PC-9 (cell line): ENCODE results near the gene CCDC34. TPM values are rescaled to one million over a fixed set of nuclear protein-coding genes. Genes with fewer than 3 reads are reported as not detected.

Experiments
- BruUV-seq: library from RNA; stranded (reverse); fragments of 400-500 nt; replicated peaks from 2 replicates; lab custom pipeline; 2021; lab: Mats Ljungman, UMichigan
- CTCF ChIA-PET: fragments of 300-600 bp; sonication (Branson Sonifier 250); formaldehyde crosslinking; loops from one replicate; lab custom pipeline; 2022; ENCODE audit warnings: antibody characterized with exemption; lab: Charles Lee
- POLR2A ChIA-PET: fragments of 300-600 bp; sonication (Branson Sonifier 250); formaldehyde crosslinking; loops from one replicate; lab custom pipeline; 2022; ENCODE audit warnings: antibody characterized with exemption; ENCODE audit not compliant: unreplicated experiment; lab: Charles Lee
- DNase-seq, 2 experiments: peaks; one replicate each; pipeline versions ENCODE4 v3.0.0 to v3.0.0-alpha.2; 2015 to 2022; ENCODE audit warnings: mixed read lengths in 1 of 2
- H2AFZ ChIP-seq: fragments of 200-600 bp; sonication (generic); 2 replicates; pipeline ENCODE4 v1.8.1; 2017; ENCODE audit warnings: antibody characterized with exemption
- H3F3A ChIP-seq: fragments of 200-600 bp; sonication (generic); 2 replicates; pipeline ENCODE4 v1.8.1; 2017; ENCODE audit warnings: antibody characterized with exemption, mild to moderate bottlenecking, low read depth; ENCODE audit not compliant: insufficient read depth
- H3K27ac ChIP-seq: fragments of 200-600 bp; sonication (generic); 2 replicates; pipeline ENCODE4 v1.6.1; 2016; ENCODE audit warnings: mixed run types
- H3K27me3 ChIP-seq: fragments of 200-600 bp; sonication (generic); 2 replicates; pipeline ENCODE4 v1.6.1; 2016; ENCODE audit warnings: low read depth, mixed run types; ENCODE audit not compliant: insufficient read depth
- H3K36me3 ChIP-seq: fragments of 200-600 bp; sonication (generic); 2 replicates; pipeline ENCODE4 v1.6.1; 2016; ENCODE audit warnings: low read depth, mixed run types
- H3K4me1 ChIP-seq: fragments of 200-600 bp; sonication (generic); replicated peaks from 2 replicates; pipeline ENCODE4 v1.6.1; 2016; ENCODE audit warnings: mixed run types; ENCODE audit not compliant: insufficient read depth
- H3K4me2 ChIP-seq: fragments of 200-600 bp; sonication (generic); 2 replicates; pipeline ENCODE4 v1.6.1; 2017; ENCODE audit warnings: mixed run types
- H3K4me3 ChIP-seq: fragments of 200-600 bp; sonication (generic); 2 replicates; pipeline ENCODE4 v1.6.1; 2016; ENCODE audit warnings: mixed run types
- H3K79me2 ChIP-seq: fragments of 200-600 bp; sonication (generic); 2 replicates; pipeline ENCODE4 v1.6.1; 2017; ENCODE audit warnings: low read depth, mixed run types
- H3K9me2 ChIP-seq: fragments of 200-600 bp; sonication (generic); 2 replicates; pipeline ENCODE4 v1.8.1; 2017; ENCODE audit warnings: mild to moderate bottlenecking; ENCODE audit not compliant: insufficient read depth
- H3K9me3 ChIP-seq: fragments of 200-600 bp; sonication (generic); 2 replicates; pipeline ENCODE4 v1.8.1; 2016; ENCODE audit warnings: low read depth; ENCODE audit not compliant: insufficient read depth
- H4K20me1 ChIP-seq: fragments of 200-600 bp; sonication (generic); 2 replicates; pipeline ENCODE4 v1.8.1; 2017; ENCODE audit not compliant: insufficient read depth
- EZH2 ChIP-seq: fragments of 200-600 bp; sonication (generic); IDR thresholded peaks from 2 replicates; pipeline ENCODE4 v1.8.0; 2017; ENCODE audit warnings: antibody characterized with exemption, low read depth
- intact Hi-C: fragments of 100-400 bp; cut with micrococcal nuclease; formaldehyde crosslinking; loops from one replicate; pipeline ENCODE4 v1.10.0; 2022; ENCODE audit not compliant: unreplicated experiment
- total RNA-seq: library from RNA; stranded (reverse); gene quantifications from 2 replicates; pipeline ENCODE4 v1.2.3, GENCODE V29; 2021
- TF ChIP-seq, protein P1 (sequence below): fragments of 200-600 bp; sonication (generic); conservative IDR thresholded peaks from 2 replicates; pipeline ENCODE4 v1.6.1; 2017; ENCODE audit warnings: mixed run types, antibody characterized with exemption, mild to moderate bottlenecking, moderate library complexity

CCDC34 gene
- total RNA-seq, 1 experiment from 2014 or later, result 33.6 TPM

DNA sequence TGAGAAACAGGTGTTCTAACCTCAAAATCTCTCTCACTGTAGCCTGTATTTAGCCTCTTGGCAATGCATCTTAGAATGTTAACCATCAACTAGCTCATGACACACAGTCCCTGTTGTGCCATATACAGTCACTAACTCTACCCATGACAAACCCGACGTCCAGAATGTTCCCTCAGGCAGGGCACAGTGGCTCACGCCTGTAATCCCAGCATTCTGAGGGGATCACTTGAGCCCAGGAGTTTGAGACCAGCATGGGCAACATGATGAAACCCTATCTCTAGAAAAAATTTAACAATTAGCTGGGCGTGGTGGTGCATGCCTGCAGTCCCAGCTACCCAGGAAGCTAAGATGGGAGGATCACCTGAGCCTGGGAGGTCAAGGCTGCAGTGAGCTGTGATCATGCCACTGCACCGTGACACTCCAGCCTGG is 18.2 kb upstream of the CCDC34 start:
- Histone ChIP-seq H3K27ac (no peak overlapping the region), H4K20me1 (no peaks in the 10 kb centered on the region), H3K4me3 (no peak overlapping the region), H3F3A (no peaks in the 10 kb centered on the region), H3K36me3 (no peaks in the 10 kb centered on the region; the same call in 1 of the 2 replicates), H3K27me3 (no peaks in the 10 kb centered on the region), H3K79me2 (no peaks in the 10 kb centered on the region), H3K9me2 (no peaks in the 10 kb centered on the region), H3K4me1 (no peaks in the 10 kb centered on the region), H2AFZ (no peak overlapping the region), H3K4me2 (no peak overlapping the region), H3K9me3 (no peaks in the 10 kb centered on the region)
- intact Hi-C loops, result no loop called here
- TF ChIP-seq EZH2, result no peak
- TF ChIP-seq, protein P1, sequence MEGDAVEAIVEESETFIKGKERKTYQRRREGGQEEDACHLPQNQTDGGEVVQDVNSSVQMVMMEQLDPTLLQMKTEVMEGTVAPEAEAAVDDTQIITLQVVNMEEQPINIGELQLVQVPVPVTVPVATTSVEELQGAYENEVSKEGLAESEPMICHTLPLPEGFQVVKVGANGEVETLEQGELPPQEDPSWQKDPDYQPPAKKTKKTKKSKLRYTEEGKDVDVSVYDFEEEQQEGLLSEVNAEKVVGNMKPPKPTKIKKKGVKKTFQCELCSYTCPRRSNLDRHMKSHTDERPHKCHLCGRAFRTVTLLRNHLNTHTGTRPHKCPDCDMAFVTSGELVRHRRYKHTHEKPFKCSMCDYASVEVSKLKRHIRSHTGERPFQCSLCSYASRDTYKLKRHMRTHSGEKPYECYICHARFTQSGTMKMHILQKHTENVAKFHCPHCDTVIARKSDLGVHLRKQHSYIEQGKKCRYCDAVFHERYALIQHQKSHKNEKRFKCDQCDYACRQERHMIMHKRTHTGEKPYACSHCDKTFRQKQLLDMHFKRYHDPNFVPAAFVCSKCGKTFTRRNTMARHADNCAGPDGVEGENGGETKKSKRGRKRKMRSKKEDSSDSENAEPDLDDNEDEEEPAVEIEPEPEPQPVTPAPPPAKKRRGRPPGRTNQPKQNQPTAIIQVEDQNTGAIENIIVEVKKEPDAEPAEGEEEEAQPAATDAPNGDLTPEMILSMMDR, result no peak
- no peak for DNase-seq
- POLR2A ChIA-PET, result interaction anchor here (1.1 kb wide), 1 partner anchor 17 kb away, joined by 3 read pairs; no protein-coding TSS in a partner anchor
- BruUV-seq, result no TSS peak
- CTCF ChIA-PET, result no interaction called here

DNA sequence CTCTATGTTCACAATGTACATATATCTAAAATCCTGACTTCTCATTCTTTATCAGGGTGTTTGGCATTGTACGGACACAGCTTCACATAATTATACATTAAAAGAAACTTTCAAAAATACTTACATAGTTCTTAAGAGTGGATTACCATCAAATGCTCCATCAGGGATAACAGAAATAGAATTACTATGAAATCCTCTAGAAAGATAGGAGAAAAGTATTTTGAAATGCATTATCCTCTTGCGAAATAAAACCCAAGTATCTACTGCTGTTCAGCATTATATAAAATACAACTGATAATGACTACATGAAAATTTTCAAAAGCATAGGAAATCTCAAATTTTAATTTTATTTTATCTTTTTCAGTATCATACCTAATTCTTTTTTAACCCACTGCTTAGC is 17.8 kb upstream of the CCDC34 start:
- intact Hi-C loops, result no loop called here
- CTCF ChIA-PET, result no interaction called here

DNA sequence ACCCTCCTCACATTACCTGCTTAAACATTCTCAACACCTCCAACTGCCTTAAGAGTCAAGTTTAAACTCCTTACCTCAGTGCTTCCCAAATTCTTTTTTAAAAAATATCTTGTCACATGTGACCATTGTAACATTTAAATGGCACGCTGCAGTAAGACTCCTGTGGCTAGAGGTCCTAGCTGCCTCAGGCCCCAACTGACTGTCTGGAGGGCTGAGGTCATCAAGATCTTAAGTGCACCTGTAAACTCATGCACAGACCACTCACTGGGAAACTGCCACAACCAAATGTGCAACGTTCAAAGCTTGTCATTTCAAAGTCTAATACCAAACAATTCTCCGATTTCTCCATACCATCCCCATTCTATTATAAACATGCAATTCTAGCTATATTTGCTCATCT is 16.4 kb upstream of the CCDC34 start:
- Histone ChIP-seq H3K4me3 (no peak overlapping the region), H3K79me2 (no peaks in the 10 kb centered on the region), H4K20me1 (no peaks in the 10 kb centered on the region), H3K4me1 (no peaks in the 10 kb centered on the region), H2AFZ (no peak overlapping the region), H3K9me3 (no peaks in the 10 kb centered on the region), H3K9me2 (no peaks in the 10 kb centered on the region), H3F3A (no peaks in the 10 kb centered on the region), H3K27me3 (no peaks in the 10 kb centered on the region), H3K27ac (no peak overlapping the region), H3K4me2 (no peak overlapping the region), H3K36me3 (no peaks in the 10 kb centered on the region; the same call in 1 of the 2 replicates)
- ChIA-PET CTCF (no interaction called here), POLR2A (no interaction called here)
- no peak for DNase-seq
- intact Hi-C loops, result no loop called here
- no TSS peak for BruUV-seq
- TF ChIP-seq EZH2, result no peak
- TF ChIP-seq, protein P1, result no peak

More for the DNA sequence above, 17.8 kb upstream of the CCDC34 start:
- H3K9me3 ChIP-seq, result no peaks in the 10 kb centered on the region
- no peaks in the 10 kb centered on the region for H3K79me2 ChIP-seq
- POLR2A ChIA-PET, result interaction anchor here (1.1 kb wide), 1 partner anchor 16 kb away, joined by 3 read pairs; no protein-coding TSS in a partner anchor
- DNase-seq, result no peak
- H3K27ac ChIP-seq, result no peak overlapping the region
- no peaks in the 10 kb centered on the region; the same call in 1 of the 2 replicates for H3K36me3 ChIP-seq
- no peak overlapping the region for H2AFZ ChIP-seq
- H3K4me2 ChIP-seq, result no peak overlapping the region
- H3K4me1 ChIP-seq, result no peaks in the 10 kb centered on the region
- BruUV-seq, result no TSS peak
- no peaks in the 10 kb centered on the region for H3K9me2 ChIP-seq
- H3F3A ChIP-seq, result no peaks in the 10 kb centered on the region
- H3K27me3 ChIP-seq, result no peaks in the 10 kb centered on the region
- H4K20me1 ChIP-seq, result no peaks in the 10 kb centered on the region
- H3K4me3 ChIP-seq, result no peak overlapping the region
- TF ChIP-seq, protein P1, result no peak
- no peak for TF ChIP-seq EZH2
